Large intestine (tissue), 3 donors: ENCODE results near the gene MAP4K3. TPM values are rescaled to one million over a fixed set of nuclear protein-coding genes. Genes with fewer than 3 reads are reported as not detected.

Experiments used
- DNase-seq, 2 donors: peaks; one replicate each; pipeline versions ENCODE4 v3.0.0 to v3.0.0-alpha.2; 2013
- H3K27ac ChIP-seq: one replicate; pipeline ENCODE4 v1.5.1; 2013; ENCODE audit warnings: low read length
- H3K27me3 ChIP-seq: 2 replicates; pipeline ENCODE4 v1.6.1; 2013; ENCODE audit warnings: low read length; ENCODE audit not compliant: control insufficient read depth, insufficient read depth
- H3K36me3 ChIP-seq: 2 replicates; pipeline ENCODE4 v1.6.1; 2013; ENCODE audit warnings: low read length; ENCODE audit not compliant: control insufficient read depth, insufficient read depth
- H3K4me1 ChIP-seq: one replicate; pipeline ENCODE4 v1.6.1; 2013; ENCODE audit warnings: low read length; ENCODE audit not compliant: control insufficient read depth, insufficient read depth
- H3K4me3 ChIP-seq: one replicate; pipeline ENCODE4 v1.5.1; 2013; ENCODE audit warnings: low read length
- H3K9me3 ChIP-seq: one replicate; pipeline ENCODE4 v1.6.1; 2013; ENCODE audit warnings: mild to moderate bottlenecking, low read depth, low read length, moderate library complexity; ENCODE audit not compliant: control insufficient read depth
- WGBS: methylation state at CpG from one replicate; pipeline ENCODE4 v1.1.5; 2013; ENCODE audit warnings: low lambda C conversion rate; ENCODE audit not compliant: insufficient coverage; 5-methylcytosine and 5-hydroxymethylcytosine counted together
- polyA plus RNA-seq: library from polyadenylated mRNA; unstranded; fragments of 120-200 nt; gene quantifications from one replicate; pipeline ENCODE4 v1.2.1, GENCODE V29; 2013

MAP4K3 gene
- polyA plus RNA-seq, 1 donor = 31.4 TPM

DNA sequence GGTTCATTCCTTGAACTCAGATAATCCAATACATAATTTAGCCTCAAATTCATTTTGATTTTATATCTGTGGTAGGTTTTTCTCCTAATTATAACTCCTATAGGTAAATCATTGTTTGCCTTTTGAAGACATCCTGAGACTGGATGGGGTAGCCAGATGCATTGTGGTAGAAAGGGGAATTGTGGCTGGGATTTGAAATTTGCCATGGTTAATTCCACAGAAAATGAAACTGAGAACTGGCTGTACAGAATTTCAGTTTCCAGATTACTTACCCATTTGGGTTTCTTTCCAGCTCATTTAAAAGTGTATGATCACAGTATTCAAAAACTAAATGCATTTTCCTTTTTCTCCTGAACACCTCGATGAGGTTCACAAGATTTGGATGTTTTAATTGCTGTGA, 211.5 kb downstream of the MAP4K3 start:
- Histone ChIP-seq H3K27ac (no peak overlapping the region), H3K4me3 (no peak overlapping the region), H3K36me3 (no peaks in the 10 kb centered on the region), H3K9me3 (no peaks in the 10 kb centered on the region), H3K27me3 (no peaks in the 10 kb centered on the region), H3K4me1 (peaks cover 9% of the 10 kb centered on the region)
- DNase-seq = no peak
- WGBS = no CpG with 5 or more reads among the region's 1 CpG

DNA sequence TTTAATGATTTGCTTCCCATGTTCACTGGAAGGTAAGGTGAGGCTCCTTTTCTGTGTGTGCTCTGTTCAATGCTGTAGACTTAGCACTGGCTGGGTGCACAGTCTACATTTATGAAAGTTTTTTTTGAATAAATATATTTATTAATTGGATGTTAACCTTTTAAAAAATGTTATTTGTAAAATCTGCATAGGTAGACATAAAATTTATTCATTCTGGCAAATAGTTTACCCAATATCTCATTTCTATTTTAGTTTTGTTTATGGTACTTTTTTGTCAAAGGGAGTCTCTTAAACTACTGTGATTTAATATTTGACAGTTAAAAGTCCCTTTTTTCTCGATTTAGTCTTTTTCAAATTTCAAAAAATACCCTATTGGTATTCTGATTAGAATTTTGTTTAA, 213.2 kb downstream of the MAP4K3 start:
- H3K36me3 ChIP-seq = no peaks in the 10 kb centered on the region
- no peaks in the 10 kb centered on the region for H3K9me3 ChIP-seq
- WGBS = 100% methylated on average over 1 of the region's 1 CpG

DNA sequence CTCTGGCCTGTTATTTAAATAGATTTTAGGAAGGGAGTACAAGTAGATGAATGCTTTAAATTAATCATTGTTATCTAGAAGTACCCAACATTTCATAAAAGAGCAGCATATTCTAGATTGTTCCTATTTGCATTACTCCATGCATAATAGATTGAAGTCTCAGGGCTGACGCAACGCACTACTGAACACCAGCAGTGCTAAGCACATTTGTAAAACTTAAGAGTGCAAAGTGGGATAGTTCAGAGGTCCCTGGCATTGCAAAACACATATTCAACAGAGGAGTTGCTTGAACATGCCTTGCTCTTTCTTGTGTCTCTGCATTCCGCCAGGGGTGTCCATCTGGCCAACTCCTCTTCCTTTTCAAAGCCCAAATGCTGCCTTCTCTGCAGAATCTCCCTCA, 215.6 kb downstream of the MAP4K3 start:
- DNase-seq = no peak
- Histone ChIP-seq H3K36me3 (no peaks in the 10 kb centered on the region), H3K27me3 (no peaks in the 10 kb centered on the region), H3K27ac (no peak overlapping the region), H3K4me1 (no peaks in the 10 kb centered on the region), H3K4me3 (no peak overlapping the region), H3K9me3 (no peaks in the 10 kb centered on the region)
- WGBS = no CpG with 5 or more reads among the region's 3 CpGs

More for the DNA sequence above, 213.2 kb downstream of the MAP4K3 start:
- Histone ChIP-seq H3K4me3 (no peak overlapping the region), H3K27me3 (no peaks in the 10 kb centered on the region), H3K4me1 (peaks cover 9% of the 10 kb centered on the region), H3K27ac (no peak overlapping the region)
- DNase-seq = no peak

DNA sequence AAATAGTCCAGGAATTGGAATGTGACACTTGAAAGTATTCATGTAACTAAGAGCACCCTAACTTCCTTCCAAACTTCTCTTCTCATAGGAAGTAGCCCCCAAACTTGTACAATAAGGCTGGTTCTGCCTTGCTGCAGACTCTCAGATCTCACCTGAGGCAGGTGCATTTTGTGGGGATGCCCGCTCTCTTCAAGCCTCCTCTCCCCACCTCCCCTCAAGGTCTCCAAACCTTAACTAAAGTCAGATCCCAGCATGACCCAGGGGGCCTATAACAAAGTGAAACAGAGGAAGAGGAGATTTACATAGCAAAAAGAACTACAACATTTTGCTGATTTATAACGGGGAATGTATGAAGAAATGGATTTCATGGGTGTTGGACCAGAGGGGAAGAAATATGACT, 216.9 kb downstream of the MAP4K3 start:
- no peak overlapping the region for H3K27ac ChIP-seq
- H3K27me3 ChIP-seq = no peaks in the 10 kb centered on the region
- H3K9me3 ChIP-seq = no peaks in the 10 kb centered on the region
- H3K4me1 ChIP-seq = no peaks in the 10 kb centered on the region
- H3K4me3 ChIP-seq = no peak overlapping the region
- no peaks in the 10 kb centered on the region for H3K36me3 ChIP-seq
- 100% methylated on average over 1 of the region's 2 CpGs for WGBS
- no peak for DNase-seq

DNA sequence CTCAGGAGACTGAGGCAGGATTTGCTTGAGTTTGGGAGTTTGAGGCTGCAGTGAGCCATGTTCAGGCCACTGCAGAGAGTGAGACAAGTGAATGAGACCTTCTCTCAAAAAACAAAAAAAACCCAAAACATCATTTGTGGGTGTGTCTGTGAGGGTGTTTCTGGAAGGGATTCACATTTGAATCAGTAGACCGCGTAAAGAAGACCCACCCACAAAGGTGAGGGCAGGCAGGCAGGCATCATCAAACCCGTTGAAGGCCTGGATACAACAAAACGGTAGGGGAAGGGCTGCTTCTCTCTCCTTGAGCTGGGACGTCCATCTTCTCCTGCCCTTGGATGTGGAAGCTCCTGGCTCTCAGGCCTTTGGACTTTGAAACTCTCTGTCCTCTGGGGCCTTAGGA, 218.7 kb downstream of the MAP4K3 start:
- DNase-seq = no peak
- Histone ChIP-seq H3K4me3 (no peak overlapping the region), H3K4me1 (no peaks in the 10 kb centered on the region), H3K27me3 (no peaks in the 10 kb centered on the region), H3K27ac (no peak overlapping the region), H3K36me3 (no peaks in the 10 kb centered on the region), H3K9me3 (no peaks in the 10 kb centered on the region)
- WGBS = no CpG with 5 or more reads among the region's 5 CpGs

DNA sequence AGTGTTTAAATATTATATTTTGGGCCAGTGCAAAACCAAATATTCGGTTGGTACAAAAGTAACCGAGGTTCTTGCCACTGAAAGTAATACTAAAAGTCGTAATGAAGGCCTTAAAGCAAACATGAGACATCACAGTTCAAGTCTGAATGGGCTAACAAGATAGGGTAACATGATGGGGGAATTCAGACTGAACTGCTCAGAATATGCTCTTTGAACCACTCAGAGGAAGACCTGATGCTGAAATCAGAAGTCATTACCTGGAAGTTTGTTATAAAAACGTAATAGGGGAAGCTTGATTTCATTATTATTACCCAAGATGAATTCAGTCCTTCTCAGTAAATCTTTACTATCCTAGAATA, 219.9 kb downstream of the MAP4K3 start:
- Histone ChIP-seq H3K4me1 (no peaks in the 10 kb centered on the region), H3K9me3 (no peaks in the 10 kb centered on the region), H3K27me3 (no peaks in the 10 kb centered on the region), H3K4me3 (no peak overlapping the region), H3K27ac (no peak overlapping the region), H3K36me3 (no peaks in the 10 kb centered on the region)
- DNase-seq = no peak
- WGBS = 78% methylated on average over 4 of the region's 4 CpGs

DNA sequence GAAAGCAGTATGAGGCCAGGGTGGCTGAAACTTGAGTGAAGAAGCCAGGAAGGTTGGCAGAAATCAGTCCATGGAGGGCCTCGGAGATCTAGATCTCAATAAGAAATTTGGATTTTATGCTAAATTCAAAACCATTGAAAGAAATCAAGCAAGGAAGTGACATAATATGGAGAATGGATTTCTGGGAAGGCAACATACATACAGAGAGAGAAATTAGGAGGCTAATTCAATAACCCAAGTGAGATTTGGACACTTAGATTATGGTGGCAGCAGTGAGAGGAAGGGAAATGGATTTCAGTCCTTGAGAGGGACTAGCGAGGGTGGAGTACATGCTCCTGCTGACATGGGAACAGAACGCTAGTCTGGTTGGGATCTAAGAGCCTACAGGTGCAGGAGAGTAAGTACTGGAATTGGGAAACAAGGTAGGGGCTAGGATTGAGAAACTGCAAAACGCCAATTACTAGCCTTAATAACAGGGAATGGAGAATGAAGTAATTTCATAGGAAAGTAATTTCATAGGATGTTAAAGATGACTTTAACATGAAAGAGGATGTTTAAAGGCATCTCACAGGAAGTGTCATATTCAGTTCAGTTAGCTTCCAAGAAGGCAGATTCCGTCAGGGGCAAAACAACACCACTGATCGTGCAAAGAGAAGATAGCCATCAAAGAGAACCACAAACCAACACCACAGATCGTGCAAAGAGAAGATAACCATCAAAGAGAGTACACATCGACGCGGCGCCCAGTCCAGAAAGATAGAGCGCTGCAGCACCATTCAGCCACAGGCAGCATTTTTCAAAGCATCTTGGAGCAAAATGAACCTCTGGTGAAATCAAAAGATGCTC, 220.5 kb downstream of the MAP4K3 start:
- Histone ChIP-seq H3K4me1 (no peaks in the 10 kb centered on the region), H3K9me3 (no peaks in the 10 kb centered on the region), H3K27ac (no peak overlapping the region), H3K36me3 (no peaks in the 10 kb centered on the region), H3K27me3 (no peaks in the 10 kb centered on the region), H3K4me3 (no peak overlapping the region)
- WGBS = 71% methylated on average over 1 of the region's 12 CpGs
- no peak for DNase-seq

DNA sequence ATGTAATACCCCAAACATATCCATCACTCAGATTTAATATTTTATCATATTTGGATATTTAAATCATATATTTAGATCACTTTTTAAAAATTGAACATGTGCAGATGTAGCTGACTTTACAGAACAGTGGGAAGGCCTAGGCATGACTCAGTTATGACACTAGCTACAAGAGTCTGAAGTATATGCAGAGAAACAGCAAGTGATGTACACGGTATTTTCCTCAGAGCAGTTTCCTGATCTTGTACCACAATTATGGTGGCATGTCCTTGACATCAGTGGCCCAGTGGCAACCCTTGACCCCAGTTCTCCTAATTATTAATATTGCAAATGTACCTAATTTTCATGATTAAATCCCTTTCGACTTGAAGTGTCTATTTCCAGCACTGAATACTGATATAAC, 221.5 kb downstream of the MAP4K3 start:
- H3K36me3 ChIP-seq = no peaks in the 10 kb centered on the region
- 100% methylated on average over 1 of the region's 2 CpGs for WGBS
- H3K4me1 ChIP-seq = no peaks in the 10 kb centered on the region
- H3K9me3 ChIP-seq = no peaks in the 10 kb centered on the region
- H3K4me3 ChIP-seq = no peak overlapping the region
- DNase-seq = no peak
- H3K27me3 ChIP-seq = no peaks in the 10 kb centered on the region
- no peak overlapping the region for H3K27ac ChIP-seq

DNA sequence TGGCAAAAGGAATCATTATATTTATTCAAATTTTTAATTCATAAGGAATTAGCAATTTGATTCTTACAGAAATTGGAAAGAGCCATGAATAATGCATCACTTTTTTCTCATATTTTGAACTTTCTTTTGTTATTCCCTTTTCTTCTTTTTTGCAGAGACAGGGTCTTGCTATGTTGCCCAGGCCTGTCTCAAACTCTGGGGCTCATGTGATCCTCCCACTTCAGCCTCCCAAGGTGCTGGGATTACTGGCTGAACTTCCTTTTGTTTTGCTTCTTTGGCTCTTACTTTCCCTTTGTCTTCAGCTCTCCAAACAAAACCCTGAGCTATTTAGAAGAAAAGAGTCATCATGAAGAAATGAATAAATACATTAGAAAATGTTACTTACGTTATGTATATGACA, 224.1 kb downstream of the MAP4K3 start:
- H3K9me3 ChIP-seq = no peaks in the 10 kb centered on the region
- WGBS = 90% methylated on average over 1 of the region's 1 CpG
- H3K36me3 ChIP-seq = no peaks in the 10 kb centered on the region
- no peaks in the 10 kb centered on the region for H3K27me3 ChIP-seq
- no peak overlapping the region for H3K4me3 ChIP-seq
- H3K27ac ChIP-seq = no peak overlapping the region
- no peak for DNase-seq
- H3K4me1 ChIP-seq = no peaks in the 10 kb centered on the region

DNA sequence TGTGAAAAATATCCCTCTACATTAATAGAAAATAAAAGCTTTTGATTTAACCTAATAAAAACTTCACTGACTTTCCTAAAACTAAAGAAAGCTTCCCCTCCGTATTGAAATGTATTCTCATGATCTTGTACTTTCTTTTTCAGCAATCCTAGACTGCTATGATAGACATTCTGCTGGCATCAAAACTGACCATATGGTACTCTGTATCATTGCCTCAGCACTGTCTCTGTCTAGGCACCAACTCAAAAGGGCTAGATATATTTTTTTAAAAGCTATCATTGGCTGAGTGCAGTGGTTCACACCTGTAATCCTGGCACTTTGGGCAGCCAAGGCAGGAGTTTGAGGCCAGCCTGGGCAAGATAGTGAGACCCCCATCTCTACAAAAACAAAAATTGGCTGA, 226.2 kb downstream of the MAP4K3 start:
- no peaks in the 10 kb centered on the region for H3K9me3 ChIP-seq
- no peak overlapping the region for H3K4me3 ChIP-seq
- H3K27ac ChIP-seq = no peak overlapping the region
- no peak for DNase-seq
- no peaks in the 10 kb centered on the region for H3K27me3 ChIP-seq
- H3K36me3 ChIP-seq = no peaks in the 10 kb centered on the region
- no CpG with 5 or more reads among the region's 1 CpG for WGBS
- H3K4me1 ChIP-seq = no peaks in the 10 kb centered on the region

DNA sequence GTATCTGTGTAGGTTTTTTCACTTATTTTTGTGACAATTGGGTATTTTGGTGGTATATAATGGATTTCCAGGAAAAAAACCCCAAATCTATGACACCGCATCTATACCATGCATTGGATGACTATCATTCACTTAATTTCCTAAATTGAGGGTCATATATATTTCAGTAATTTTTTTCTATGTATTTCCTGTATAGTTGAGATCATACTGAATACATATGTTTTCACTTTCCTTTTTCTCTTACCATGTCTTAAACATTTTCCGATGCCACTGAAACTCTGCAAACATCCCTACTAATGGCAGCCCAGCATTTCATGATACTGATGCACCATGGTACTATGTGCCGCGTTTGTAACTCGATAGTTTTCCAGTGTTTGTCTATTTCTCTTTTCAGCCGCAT, 233.7 kb downstream of the MAP4K3 start:
- no peak overlapping the region for H3K4me3 ChIP-seq
- 83% methylated on average over 1 of the region's 6 CpGs for WGBS
- no peak for DNase-seq
- H3K27ac ChIP-seq = no peak overlapping the region
- no peaks in the 10 kb centered on the region for H3K4me1 ChIP-seq
- H3K9me3 ChIP-seq = no peaks in the 10 kb centered on the region
- no peaks in the 10 kb centered on the region for H3K27me3 ChIP-seq
- no peaks in the 10 kb centered on the region for H3K36me3 ChIP-seq
